Kidney tubule cell (primary cell): ENCODE results near the gene NNT.
A peak's percentile ranks its signal among the peaks of the same experiment; 100 is the strongest.
"Not testable (repeated sequence)": the region's sequence is repeated elsewhere in the genome, so short reads cannot be mapped to it uniquely, and the experiment has no call there.

ENCODE experiments used
- DNase-seq: peaks from one replicate; pipeline ENCODE4 v3.0.0-alpha.2; 2018; ENCODE audit warnings: low spot score

The NNT gene

GRCh38 chr5:43602461-43603343 lies at the start of gene NNT:
NNT (plus strand) TSS chr5:43603180; CDS start chr5:43609196, 6,016 bp downstream.
- DNase-seq, result peak; percentile 72

GRCh38 chr5:43553381-43553780 lies 49.6 kb upstream of the NNT start:
- peak; percentile 34 for DNase-seq

GRCh38 chr5:43554497-43554896 lies 48.5 kb upstream of the NNT start:
- DNase-seq, result no peak

GRCh38 chr5:43555895-43556606 lies 46.9 kb upstream of the NNT start:
- DNase-seq, result peak; percentile 61

GRCh38 chr5:43556607-43556856 lies 46.4 kb upstream of the NNT start:
- not testable (repeated sequence) for DNase-seq

GRCh38 chr5:43556857-43557542 lies 46.0 kb upstream of the NNT start, which contains the start of gene PAIP1:
PAIP1 (minus strand) TSS chr5:43557077; CDS start chr5:43556846, 231 bp downstream.
- DNase-seq, result peak; percentile 91

- DNase-seq, result peak; percentile 13
Observed at GRCh38 chr5:43560128-43560527, 42.9 kb upstream of the NNT start.

- no peak for DNase-seq
Observed at GRCh38 chr5:43561356-43561755, 41.6 kb upstream of the NNT start.

GRCh38 chr5:43563321-43563720 lies 39.7 kb upstream of the NNT start:
- no peak for DNase-seq

GRCh38 chr5:43564289-43564850 lies 38.6 kb upstream of the NNT start:
- DNase-seq, result no peak

GRCh38 chr5:43565043-43565442 lies 37.9 kb upstream of the NNT start:
- DNase-seq, result no peak

- no peak for DNase-seq
Observed at GRCh38 chr5:43567967-43568366, 35.0 kb upstream of the NNT start.

GRCh38 chr5:43569236-43569746 lies 33.7 kb upstream of the NNT start:
- DNase-seq, result no peak

GRCh38 chr5:43570450-43571158 lies 32.4 kb upstream of the NNT start:
- DNase-seq, result no peak

- DNase-seq, result no peak
Observed at GRCh38 chr5:43571237-43571636, 31.7 kb upstream of the NNT start.

GRCh38 chr5:43572357-43572756 lies 30.6 kb upstream of the NNT start:
- no peak for DNase-seq

- DNase-seq, result no peak
Observed at GRCh38 chr5:43573058-43573457, 29.9 kb upstream of the NNT start.

- DNase-seq, result peak; percentile 57
Observed at GRCh38 chr5:43580402-43581210, 22.4 kb upstream of the NNT start.

GRCh38 chr5:43581398-43581797 lies 21.6 kb upstream of the NNT start:
- no peak for DNase-seq

- no peak for DNase-seq
Observed at GRCh38 chr5:43582082-43583005, 20.6 kb upstream of the NNT start.
